Activated CD8-positive, alpha-beta memory T cell treated with anti-CD3 and anti-CD28 coated beads, Interleukin-2, amount 50 U/mL, for 4 hours (primary cell): ENCODE data around the gene BMERB1.
A peak's percentile ranks its signal among the peaks of the same experiment; 100 is the strongest.
"Not testable (repeated sequence)": the region's sequence is repeated elsewhere in the genome, so short reads cannot be mapped to it uniquely, and the experiment has no call there.

ENCODE experiments used
- DNase-seq: peaks from one replicate; pipeline ENCODE4 v3.0.0-alpha.2; 2020

Gene BMERB1

DNA sequence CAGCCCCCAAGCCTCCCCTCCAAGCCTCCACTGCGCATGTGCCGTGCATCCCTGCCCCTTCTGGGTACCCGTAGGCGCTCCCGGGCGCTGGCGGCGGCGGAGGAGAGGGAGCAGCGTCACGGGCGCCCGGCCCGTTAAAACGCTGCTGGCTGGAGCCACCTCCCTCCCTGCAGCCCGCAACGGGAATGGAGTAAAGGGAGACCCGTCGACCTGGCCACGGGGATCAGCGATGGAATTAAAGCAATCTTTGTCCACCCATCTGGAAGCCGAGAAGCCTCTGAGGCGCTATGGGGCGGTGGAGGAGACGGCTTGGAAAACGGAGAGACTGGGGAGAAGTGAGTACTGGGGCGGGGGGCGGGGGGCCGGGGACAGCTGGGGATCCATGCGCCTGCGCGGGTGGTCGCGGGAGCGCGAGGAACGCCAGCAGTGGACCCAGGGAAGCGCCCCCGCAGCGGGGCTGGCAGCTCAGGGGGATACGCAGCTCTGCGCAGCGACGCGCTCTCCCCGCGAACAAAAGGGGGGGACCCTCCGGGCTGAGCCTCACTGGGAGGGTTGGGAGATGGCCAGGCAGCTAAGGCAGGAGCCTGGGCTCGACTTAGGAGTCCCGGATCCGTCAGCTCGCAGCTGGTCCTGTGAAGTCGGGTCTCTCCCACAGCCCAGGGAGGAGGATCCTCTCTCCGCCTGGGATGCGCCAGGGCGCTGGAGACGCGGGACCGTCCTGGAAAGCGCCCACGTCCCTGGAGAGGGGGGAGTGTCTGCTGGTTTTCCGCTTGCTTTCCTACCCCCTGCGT, at the start of gene BMERB1:
Gene BMERB1 (plus strand): TSS at position 164 of the 791 bp plus-strand sequence. CDS start 66 bp downstream, at position 230.
- DNase-seq: peak; percentile 51

DNA sequence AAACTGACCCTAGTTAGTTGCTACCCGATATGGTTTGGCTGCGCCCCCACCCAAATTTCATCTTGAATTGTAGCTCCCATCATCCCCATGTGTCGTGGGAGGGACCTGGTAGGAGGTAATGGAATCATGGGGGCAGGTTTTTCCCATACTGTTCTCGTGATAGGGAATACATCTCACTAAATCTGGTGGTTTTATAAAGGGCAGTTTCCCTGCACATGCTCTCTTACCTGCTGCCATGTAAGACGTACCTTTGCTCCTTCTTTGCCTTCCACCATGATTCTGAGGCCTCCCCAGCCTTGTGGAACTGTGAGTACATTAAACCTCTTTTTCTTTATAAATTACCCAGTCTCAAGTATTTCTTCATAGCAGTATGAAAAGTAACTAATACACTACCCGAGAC, 46.3 kb upstream of the BMERB1 start:
- DNase-seq: not testable (repeated sequence)

DNA sequence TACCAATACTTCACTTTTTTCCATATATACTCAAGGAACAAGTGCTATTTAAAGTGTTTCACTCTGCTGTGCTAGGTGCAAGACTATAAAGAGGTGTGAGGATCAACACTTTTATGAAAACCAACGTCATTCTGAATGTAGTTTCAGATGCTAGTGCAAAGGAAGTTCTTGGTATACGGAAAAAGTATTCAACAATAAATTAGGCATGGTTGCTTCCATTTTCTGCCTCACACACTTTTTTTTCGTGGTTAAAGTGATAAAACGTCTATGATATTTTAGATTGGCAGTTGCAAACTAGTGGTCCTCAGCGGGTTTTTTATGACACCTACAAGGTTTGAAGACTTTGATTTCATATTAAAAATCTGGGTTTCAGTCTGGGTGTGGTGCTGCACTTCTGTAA, 44.5 kb upstream of the BMERB1 start:
- DNase-seq: not testable (repeated sequence)

DNA sequence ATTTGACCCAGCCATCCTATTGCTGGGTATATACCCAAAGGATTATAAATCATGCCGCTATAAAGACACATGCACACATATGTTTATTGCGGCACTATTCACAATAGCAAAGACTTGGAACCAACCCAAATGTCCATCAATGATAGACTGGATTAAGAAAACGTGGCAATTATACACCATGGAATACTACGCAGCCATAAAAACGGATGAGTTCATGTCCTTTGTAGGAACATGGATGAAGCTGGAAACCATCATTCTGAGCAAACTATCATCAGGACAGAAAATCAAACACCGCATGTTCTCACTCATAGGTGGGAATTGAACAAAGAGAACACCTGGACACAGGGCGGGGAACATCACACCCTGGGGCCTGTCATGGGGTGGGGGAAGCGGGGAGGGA, 41.4 kb upstream of the BMERB1 start:
- DNase-seq: not testable (repeated sequence)

DNA sequence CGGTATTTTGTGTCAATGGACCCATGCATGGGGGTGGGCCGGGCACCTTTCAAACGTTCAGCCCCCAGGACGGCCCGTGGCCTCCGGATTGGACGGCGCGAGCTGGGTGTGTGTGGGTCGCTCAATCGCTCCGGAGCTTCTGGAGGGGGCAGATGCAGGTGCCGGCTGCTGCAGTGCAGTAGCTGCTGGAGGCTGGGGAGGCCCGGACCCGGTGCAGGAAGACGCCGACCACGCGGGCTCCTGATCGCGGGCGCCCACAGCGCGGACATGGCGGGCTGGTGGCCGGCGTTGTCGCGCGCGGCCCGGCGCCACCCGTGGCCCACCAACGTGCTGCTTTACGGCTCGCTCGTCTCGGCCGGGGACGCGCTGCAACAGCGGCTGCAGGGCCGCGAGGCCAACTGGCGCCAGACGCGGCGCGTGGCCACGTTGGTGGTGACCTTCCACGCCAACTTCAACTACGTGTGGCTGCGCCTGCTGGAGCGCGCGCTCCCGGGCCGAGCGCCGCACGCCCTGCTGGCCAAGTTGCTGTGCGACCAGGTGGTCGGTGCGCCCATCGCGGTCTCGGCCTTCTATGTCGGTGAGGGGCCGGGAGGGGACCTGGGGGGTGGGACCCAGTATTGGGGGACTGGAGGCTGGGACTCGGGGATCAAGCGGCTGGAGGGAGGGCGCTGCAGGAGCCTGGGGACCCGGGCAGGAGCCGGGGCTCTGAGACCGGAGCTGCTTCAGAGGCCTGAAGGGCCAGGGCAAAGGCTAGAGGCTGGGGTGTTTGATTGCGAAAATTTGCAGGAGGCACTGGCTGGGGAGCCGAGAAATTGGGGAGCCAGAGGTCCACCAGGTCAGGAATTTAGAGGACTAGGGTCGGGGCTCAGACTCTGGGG, 38.5 kb upstream of the BMERB1 start, which contains the start of gene MPV17L:
Gene MPV17L (plus strand): TSS at position 124 of the 878 bp plus-strand sequence. CDS start 144 bp downstream, at position 268.
- not testable (repeated sequence) for DNase-seq

DNA sequence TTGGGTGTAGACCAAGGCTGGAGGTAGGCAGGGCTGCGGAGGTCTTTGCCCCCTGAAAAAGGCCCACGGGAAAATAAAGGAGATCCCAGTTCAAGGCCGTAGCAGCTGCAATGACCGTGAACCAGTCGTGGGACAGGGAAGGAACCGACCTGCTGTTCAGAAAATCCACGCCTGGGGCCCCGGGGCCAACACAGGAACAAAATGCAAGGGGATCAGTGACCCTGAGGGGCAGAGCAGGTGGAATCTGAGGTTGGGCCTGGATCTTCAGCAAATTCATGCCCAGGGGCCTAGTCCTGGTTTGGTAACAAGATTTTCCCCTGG, 37.9 kb upstream of the BMERB1 start:
- DNase-seq: not testable (repeated sequence)

DNA sequence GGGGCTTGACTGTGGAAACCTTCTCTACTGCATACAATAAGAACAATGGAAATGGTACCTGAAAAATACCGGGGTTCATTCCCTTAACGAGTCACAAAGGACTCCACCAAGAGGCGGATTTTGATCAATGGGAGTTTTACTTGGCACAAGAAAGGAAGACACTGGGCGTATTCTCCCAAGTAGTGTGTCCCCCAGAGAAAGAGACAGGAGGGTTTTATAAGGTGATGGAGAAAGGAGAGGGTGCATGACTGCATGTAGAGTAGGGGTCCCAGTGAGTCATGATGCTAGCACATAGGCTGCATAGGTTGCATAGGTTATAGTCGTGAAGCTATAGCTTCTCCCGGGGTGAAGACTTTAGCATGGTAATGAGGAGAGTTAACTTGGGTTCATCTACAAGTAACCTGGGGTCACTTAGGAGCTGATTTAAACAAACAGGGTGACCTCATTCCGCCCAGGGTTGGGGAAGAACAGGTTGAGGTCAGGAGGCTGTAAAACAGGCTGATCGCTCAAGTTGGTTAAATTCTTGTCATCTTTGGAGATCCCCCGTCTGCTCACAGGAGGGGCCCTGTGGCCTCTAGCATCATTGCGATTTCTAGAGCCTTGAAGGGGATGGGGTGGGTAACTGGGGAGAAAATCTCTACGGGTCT, 37.3 kb upstream of the BMERB1 start:
- no peak for DNase-seq

DNA sequence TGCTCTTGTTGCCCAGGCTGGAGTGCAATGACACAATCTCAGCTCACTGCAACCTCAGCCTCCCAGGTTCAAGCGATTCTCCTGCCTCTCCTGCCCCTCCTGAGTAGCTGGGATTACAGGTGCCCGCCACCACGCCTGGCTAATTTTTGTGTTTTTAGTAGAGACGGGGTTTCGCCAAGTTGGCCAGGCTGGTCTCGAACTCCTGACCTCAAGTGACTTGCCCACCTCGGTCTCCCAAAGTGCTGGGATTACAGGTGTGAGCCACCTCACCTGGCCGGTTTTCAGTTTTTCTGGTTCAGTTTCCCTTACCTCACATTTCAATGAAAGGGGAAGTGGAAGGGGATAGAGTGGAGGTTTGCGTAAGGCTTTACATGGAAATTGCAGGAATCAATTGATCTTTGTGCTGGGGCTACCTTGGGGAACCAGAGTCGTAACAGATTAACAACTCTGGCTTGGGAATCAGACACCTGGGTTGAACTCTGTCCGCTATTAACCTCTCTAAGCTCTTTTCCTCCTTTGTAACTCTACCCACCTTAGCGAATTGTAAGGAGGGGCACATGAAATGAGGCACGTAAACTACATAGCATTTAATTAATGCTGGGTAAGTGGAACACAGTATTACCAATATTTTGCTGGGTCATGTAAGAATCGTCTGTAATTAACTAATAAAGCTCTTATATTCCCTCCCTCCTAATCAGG, 35.6 kb upstream of the BMERB1 start:
- DNase-seq: no peak

DNA sequence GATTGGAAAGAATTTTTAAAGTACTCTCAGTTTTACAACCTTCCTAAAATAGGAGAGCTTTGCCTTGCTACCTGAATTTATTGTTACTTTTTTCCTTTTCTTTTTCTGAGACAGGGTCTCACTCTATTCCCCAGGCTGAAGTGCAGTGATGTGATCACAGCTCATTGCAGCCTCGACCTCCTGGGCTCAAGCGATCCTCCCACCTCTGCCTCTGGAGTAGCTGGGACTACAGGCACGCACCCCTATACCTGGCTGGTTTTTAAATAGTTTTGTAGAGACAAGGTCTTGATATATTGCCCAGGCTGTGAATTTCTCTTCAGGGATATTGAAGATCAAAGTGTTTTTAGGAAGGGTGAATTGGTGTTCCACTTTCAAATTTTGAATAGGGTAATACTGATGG, 35.1 kb upstream of the BMERB1 start:
- no peak for DNase-seq

DNA sequence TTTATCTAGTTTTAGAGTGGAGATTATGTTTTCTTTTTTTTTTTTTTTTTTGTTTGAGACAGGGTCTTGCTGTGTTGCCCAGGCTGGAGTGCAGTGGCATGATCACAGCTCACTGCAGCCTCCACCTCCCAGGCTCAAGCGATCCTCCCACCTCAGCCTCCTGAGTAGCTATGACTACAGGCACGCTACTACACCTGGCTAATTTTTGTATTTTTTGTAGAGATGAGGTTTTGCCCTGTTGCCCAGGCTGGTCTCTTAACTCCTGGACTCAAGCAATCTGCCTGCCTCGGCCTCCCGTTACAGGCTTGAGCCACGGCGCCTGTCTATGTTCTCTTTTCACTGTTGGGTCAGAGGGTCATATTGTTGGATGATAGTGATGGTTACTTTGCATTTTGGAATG, 34.1 kb upstream of the BMERB1 start:
- DNase-seq: not testable (repeated sequence)

DNA sequence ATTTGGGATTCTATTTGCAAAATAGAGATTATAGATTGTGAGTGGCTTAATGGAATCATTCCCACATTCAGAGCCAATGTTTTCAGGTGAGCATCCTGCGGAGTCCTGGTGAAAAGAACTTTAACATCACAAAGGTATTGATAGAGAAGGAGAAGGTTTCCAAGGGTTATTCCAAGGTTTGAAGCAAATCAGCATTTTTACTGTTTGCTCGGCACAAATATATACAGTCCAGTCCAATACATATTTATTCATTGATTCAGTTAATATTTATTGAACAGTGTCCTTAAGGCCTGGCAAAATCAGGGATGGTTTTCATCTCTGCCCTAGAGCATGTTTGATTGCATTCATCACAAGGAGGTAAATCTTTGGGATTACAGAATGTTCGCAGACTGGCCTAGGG, 32.4 kb upstream of the BMERB1 start:
- no peak for DNase-seq

DNA sequence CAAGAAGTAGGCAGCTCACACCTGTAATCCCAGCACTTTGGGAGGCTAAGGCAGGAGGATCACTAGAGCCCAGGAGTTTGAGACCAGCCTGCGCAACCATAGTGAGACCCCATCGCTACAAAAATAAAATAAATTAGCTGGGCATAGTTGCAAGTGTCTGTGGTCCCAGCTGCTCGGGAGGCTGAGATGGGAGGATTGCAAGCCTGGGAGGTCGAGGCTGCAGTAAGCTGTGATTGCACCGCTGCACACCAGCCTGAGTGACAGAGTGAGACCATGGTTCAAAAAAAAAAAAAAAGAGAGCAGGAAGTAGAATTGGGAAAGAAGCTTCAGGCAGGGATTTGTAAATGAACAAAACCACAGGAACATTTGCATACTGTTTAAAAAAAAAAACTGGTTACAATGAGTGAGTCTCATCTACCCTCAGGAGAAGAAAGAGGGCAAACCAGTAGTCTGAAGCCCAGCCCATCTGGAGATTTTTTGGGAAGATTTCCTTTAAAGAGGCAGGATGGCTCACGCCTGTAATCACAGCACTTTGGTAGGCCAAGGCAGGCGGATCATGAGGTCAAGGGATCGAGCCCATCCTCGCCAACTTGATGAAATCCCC, 30.9 kb upstream of the BMERB1 start:
- no peak for DNase-seq

DNA sequence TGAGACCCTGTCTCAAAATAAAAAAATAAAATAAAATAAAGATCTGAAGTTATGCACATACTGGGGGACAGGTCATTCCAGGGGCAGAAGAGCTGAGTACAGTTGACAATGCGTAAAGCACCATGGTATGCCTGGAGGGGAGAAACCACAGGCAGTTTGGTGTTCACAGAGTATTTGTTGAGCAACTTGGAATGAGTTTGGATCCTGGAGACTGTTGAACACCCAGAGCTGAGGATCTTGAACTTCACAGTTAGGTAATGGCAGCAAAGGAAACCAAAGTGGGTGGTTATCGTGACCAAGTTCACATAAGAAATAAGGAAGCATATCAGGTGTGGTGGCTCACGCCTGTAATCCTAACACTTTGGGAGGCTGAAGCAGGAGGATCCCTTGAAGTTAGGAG, 30.3 kb upstream of the BMERB1 start:
- not testable (repeated sequence) for DNase-seq

DNA sequence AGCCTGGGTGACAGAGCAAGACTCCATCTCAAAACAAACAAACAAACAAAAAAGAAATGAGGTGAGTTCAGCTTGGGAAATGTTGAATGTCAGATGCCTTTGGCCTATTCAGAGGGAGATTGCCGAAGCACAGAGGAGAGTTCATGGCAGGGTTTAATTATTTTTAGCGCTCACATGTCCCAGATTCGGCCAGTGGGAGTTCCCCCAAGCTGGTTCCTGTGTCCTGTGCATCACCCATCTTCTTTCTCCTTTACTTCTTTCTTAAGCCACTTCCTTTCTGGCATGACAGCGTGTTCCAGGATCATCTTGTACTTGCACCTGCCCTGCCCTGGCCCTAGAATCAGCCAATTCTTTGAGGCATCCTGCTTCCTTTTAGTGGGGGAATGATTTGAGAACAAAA, 29.6 kb upstream of the BMERB1 start:
- DNase-seq: no peak

DNA sequence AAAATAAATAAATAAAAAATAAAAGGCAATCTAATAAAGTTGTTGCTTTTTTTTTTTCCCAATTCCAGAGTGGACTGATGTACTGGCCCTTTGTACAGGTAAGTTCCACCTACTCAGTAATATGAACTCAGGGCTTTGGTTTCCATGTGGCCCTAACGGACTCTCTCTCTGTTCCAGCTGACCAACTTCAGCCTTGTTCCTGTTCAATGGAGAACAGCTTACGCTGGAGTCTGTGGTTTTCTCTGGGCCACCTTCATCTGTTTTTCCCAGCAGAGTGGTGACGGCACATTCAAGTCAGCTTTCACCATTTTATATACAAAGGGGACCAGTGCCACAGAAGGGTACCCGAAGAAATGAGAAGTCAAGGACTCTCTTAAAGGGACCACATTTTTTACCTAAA, 26.6 kb upstream of the BMERB1 start:
- not testable (repeated sequence) for DNase-seq

DNA sequence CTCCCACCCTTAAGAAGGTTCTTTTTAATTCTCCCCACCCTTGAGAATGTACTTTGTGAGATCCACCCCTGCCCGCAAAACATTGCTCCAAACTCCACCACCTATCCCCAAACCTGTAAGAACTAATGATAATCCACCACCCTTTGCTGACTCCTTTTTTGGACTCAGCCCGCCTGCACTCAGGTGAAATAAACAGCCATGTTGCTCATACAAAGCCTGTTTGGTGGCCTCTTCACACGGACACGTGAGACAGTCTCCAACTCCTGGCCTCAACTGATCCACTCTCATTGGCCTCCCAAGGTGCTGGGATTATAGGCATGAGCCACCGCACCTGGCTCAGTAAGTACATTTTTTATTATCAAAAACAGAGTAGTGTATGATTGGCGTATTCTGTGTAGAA, 24.9 kb upstream of the BMERB1 start:
- DNase-seq: not testable (repeated sequence)

DNA sequence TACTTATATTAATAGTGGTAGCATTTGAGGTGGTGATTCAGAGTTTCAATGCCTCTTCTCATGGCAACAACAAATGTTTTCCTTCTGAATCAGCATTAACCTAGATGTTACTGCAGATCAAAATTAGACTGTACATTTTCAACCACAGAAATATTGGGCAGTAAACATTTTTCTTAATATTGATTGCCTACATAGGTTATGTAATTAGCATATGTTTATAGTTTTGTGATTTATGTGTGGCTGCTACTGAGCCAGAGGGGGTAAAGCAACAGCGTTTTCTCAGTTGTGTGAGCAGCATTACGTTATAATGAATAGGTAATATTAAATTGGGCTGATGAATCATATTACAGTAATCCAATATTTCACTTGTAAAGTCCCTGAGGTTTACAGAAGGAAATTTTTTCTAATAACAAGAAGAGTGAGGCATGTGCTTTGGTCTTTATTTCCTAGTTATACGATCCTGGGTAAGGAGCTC, 18.8 kb upstream of the BMERB1 start:
- DNase-seq: no peak

DNA sequence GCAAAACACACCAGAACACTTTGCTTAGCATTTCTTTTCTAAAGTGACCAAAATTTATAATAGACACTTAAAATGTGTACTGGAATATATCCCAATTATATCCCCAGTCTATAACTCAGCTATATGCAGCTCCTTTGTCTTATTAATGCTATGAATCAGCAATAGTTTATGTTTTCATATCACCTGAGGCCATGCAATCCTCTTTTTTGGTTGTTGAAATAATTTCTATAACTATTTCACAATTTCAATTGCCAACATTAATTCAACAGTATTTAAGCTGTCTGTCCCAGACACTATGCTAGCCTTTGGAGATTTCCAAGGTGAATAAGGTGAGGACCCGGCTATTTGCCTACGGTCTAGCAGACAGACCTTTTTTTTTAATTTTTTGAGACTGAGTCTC, 17.2 kb upstream of the BMERB1 start:
- no peak for DNase-seq

DNA sequence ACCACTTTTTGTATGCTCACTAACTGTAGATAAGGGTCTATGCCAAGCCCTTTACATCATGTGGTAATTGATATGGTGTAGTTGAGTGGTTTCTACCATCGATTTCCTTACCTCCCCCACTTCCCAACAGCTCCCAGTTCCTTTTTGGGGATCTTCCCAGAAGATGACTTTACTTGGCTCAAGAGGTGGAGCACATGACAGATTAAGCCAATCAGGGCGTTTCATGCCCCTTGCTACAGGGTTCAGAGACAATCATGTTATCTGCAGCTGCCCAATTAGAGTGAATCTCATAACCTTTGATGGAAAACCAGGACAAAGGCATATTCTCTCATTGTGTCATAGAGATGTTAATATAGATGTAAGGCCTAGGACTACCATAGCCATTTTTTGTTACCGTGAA, 16.2 kb upstream of the BMERB1 start:
- no peak for DNase-seq

DNA sequence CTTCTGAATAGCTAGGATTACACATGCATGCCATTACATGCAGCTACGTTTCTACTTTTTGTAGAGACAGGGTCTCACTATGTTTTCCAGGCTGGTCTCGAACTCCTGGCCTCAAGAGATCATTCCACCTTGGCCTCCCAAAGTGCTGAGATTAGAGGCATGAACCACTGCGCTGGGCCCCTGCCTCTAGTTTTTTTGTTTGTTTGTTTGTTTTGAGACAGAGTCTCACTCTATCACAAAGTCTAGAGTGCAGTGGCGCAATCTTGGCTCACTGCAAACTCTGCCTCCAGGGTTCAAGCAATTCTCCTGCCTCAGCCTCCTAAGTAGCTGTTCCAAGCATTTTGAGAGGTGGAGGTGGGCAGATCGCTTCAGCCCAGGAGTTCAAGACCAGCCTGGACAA, 12.7 kb upstream of the BMERB1 start:
- DNase-seq: not testable (repeated sequence)

DNA sequence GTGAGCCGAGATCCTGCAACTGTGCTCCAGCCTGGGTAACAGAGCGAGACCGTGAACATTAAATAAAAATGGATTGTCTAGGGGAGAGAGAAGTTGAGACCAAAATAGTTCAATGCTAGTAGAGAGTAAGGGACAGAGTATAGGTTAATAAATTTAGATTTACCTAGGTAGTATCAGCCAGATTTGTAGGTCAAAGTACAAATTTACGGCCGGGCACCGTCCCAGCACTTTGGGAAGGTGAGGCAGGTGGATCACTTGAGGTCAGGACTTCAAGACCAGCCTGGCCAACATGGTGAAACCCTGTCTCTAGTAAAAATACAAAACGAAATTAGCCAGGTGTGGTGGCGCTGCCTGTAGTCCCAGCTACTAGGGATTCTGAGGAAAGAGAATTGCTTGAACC, 12.2 kb upstream of the BMERB1 start:
- no peak for DNase-seq

DNA sequence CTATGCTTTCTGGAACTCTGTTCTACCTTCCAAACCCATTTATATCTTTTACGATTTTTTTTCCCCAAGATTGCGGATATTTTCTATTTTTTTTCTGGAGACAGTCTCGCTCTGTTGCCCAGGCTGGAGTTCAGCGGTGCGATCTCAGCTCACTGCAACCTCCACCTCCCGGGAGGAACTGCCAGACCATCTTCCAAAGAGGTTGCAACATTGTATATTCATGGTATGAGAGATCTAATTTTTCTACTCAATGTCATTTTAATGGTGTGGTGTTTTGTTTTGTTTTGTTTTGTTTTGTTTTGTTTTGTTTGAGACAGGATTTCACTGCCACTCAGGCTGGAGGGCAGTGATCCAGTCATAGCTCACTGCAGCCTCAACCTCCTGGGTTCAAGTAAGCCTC, 8.5 kb upstream of the BMERB1 start:
- DNase-seq: no peak
